ENCODE results near the gene AP2S1. TPM values are rescaled to one million over a fixed set of nuclear protein-coding genes. Genes with fewer than 3 reads are reported as not detected.

Gene AP2S1
- 120 and 206 TPM in 2 replicates for total RNA-seq

DNA sequence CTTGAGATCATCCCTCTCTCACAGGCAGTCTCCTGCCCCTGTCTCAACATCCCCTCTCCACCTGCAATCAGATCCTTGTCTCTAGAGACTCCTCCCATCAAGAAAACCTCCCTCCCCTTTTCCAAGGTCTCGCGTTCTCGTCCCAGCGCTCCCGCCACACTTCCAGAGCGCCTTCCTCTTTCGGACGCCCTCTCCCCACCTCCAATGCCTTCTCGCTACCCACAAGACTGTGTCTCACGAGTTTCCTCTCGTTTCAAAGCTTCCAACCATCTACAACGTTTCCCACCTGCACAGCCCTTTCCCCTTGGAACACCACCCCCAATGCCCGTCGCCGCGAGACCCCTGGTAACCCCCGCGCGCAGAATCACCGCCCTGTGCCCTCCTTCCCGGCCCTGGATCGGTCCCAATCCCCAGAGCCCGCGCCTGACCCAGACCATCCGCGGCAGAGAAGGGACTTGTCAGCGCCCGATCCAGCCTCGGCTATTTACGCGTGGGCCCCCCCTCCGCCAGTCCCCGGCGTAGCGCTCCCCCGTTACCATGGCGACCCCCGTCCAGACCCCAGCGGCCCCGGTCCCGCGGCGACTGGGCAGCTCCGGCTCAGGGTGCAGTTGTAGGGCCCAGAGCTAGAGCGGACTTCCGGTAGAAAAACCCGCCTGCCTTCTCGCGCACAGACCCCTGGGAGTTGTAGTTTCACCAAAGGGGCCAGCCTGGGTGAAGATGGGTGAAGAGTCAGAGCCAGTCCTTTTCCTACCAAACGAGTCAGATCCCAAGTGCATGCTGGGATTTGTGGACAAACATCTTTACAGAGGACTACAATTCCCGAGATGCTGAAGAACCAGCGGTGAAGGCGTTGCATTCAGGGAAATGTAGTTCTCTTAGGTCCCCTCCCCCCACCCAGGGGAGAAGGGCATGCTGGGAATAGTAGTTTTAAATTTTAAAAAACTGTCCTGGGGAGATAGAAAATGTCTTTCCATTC lies at the start of gene AP2S1:
TSS of gene AP2S1 (minus strand) at position 619 of the 976 bp plus-strand sequence. CDS start at position 539, 80 bp downstream.
- FAIRE-seq (peak; percentile 91), DNase-seq (ENCODE audit: low read depth) (peak; percentile 99)
- Histone ChIP-seq H3K4me3 (ENCODE audit: low read depth, low read length) (peak within 1 kb of the TSS; percentile 89), H3K36me3 (ENCODE audit: control insufficient read depth, insufficient read depth, low read length) (peaks cover 2% of the 10 kb centered on the region), H3K27me3 (ENCODE audit: control insufficient read depth, insufficient read depth, low read length) (no peaks in the 10 kb centered on the region)
- TF ChIP-seq, protein P1, sequence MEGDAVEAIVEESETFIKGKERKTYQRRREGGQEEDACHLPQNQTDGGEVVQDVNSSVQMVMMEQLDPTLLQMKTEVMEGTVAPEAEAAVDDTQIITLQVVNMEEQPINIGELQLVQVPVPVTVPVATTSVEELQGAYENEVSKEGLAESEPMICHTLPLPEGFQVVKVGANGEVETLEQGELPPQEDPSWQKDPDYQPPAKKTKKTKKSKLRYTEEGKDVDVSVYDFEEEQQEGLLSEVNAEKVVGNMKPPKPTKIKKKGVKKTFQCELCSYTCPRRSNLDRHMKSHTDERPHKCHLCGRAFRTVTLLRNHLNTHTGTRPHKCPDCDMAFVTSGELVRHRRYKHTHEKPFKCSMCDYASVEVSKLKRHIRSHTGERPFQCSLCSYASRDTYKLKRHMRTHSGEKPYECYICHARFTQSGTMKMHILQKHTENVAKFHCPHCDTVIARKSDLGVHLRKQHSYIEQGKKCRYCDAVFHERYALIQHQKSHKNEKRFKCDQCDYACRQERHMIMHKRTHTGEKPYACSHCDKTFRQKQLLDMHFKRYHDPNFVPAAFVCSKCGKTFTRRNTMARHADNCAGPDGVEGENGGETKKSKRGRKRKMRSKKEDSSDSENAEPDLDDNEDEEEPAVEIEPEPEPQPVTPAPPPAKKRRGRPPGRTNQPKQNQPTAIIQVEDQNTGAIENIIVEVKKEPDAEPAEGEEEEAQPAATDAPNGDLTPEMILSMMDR (IDR thresholded peaks at IDR 0.05; ENCODE audit: insufficient read depth, low read length, severe bottlenecking): no peak

DNA sequence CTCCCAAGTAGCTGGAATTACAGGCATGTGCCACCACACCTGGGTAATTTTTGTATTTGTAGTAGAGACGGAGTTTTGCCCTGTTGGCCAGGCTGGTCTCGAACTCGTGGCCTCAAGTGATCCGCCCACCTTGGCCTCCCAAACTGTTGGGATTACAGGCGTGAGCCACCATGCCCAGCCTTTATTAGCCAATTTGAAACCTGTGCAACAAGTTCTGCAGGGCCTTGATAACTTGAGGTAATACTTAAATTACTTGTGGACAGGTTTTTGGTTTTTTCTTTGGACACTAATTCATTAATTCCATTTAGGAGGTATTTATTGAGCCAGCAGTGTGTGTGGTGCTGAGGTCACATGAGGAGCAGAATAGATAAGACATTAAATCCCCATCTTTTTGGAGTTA lies 49.7 kb upstream of the AP2S1 start:
- TF ChIP-seq, protein P1 (IDR thresholded peaks at IDR 0.05; ENCODE audit: insufficient read depth, low read length, severe bottlenecking): no peak
- no peaks in the 10 kb centered on the region for H3K36me3 ChIP-seq (ENCODE audit: control insufficient read depth, insufficient read depth, low read length)
- H3K4me3 ChIP-seq (ENCODE audit: low read depth, low read length): no peak overlapping the region
- no peaks in the 10 kb centered on the region for H3K27me3 ChIP-seq (ENCODE audit: control insufficient read depth, insufficient read depth, low read length)
- FAIRE-seq (no peak), DNase-seq (ENCODE audit: low read depth) (no peak)

DNA sequence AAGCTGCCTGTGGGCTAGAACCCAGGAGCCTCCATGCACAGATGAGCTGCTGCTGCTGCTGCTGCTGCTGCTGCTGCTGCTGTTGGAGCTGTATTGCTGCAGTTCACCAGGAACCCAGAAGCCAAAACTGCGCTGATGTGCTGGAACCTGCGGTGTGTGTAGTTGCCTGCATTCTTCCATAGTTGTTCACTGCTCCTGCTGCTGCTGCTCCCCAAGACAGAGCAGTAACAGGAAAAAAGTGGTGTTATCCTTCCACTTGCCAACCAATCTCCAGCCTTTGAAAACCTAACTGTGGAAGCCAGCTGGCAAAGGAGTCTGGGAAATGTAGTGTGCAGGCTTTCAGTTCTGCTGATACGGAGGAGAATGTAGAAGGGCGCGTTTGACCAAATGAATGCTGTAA lies 48.1 kb upstream of the AP2S1 start:
- FAIRE-seq (no peak), DNase-seq (ENCODE audit: low read depth) (peak; percentile 51)
- H3K4me3 ChIP-seq (ENCODE audit: low read depth, low read length): no peak overlapping the region

DNA sequence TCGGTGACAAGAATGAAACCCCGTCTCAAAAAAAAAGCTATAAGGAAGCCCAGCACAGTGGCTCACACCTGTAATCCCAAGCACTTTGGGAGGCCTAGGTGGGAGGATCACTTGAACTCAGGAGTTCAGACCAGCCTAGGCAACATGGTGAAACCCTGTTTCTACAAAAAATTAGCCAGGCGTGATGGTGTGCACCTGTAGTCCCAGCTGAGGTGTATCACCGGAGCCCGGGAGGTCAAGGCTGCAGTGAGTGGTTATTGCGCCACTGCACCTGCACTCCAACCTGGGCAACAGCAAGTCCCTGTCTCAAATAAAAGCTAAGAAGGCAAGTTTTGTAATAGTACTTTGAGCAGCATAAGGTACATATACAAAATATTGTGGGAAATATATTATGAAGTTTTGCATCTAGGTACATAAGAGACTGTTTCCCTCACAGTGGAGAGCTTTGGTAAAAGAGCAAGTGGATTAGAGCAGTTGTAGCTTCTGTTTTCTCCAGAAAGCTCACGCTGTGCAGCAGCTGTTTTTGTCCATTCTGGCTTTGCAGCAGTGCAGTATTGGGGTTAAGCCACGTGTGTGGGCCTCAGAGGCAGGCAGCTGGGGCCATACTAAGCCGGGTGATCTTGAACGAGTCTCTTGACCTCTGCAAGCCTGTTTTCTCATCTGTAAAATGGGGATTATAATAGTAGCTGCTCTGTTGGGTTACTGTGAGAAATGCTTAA lies 45.6 kb upstream of the AP2S1 start:
- H3K36me3 ChIP-seq (ENCODE audit: control insufficient read depth, insufficient read depth, low read length): no peaks in the 10 kb centered on the region
- no peak for FAIRE-seq
- H3K4me3 ChIP-seq (ENCODE audit: low read depth, low read length): no peak overlapping the region
- DNase-seq (ENCODE audit: low read depth): no peak
- TF ChIP-seq, protein P1 (IDR thresholded peaks at IDR 0.05; ENCODE audit: insufficient read depth, low read length, severe bottlenecking): no peak
- H3K27me3 ChIP-seq (ENCODE audit: control insufficient read depth, insufficient read depth, low read length): no peaks in the 10 kb centered on the region

More for the DNA sequence above, 48.1 kb upstream of the AP2S1 start:
- TF ChIP-seq, protein P1 (IDR thresholded peaks at IDR 0.05; ENCODE audit: insufficient read depth, low read length, severe bottlenecking): no peak
- Histone ChIP-seq H3K27me3 (ENCODE audit: control insufficient read depth, insufficient read depth, low read length) (no peaks in the 10 kb centered on the region), H3K36me3 (ENCODE audit: control insufficient read depth, insufficient read depth, low read length) (no peaks in the 10 kb centered on the region)

DNA sequence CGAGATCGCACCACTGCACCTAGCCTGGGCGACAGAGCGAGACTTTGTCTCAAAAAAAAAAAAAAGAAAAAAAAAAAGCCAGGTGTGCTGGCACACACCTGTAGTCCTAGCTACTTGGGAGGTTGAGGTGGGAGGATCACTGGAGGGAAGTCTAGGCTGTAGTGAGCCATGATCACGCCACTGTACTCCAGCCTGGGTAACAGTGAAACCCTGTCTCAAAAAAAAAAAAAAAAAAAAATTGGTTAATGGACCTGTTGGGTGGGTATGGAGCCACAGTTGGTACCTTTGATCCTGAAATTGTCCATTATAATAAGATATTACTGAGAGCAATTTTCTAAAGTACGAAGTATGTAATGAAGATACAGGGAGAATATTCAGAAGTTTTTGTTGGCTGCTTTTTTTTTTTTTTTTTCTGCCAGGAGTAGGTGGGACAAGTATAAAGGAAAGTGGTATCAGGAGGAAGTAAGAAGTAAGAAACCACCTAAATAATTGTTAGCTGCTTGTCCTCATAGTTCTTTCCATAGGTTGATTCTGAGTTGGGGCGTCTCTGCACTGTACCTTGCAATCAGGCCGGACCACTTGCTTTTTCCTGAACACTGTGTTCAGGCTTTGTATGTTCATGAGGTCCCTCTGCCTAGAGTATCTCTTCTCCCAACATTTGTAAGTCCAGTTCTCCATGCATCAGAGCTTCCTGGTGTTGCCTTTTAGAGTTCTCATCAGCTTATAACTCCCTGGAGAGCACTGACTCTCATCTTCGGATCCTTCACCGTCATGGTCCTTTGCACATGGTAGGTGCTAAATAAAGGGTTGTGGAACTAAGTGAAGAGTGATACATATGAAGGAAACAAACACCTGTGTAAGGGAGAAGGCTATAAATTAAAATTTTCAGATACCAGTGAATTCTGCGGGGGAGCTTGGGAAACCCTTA lies 41.9 kb upstream of the AP2S1 start:
- no peak overlapping the region for H3K4me3 ChIP-seq (ENCODE audit: low read depth, low read length)
- FAIRE-seq (no peak), DNase-seq (ENCODE audit: low read depth) (no peak)
- peaks cover 1% of the 10 kb centered on the region for H3K36me3 ChIP-seq (ENCODE audit: control insufficient read depth, insufficient read depth, low read length)
- no peaks in the 10 kb centered on the region for H3K27me3 ChIP-seq (ENCODE audit: control insufficient read depth, insufficient read depth, low read length)
- TF ChIP-seq, protein P1 (IDR thresholded peaks at IDR 0.05; ENCODE audit: insufficient read depth, low read length, severe bottlenecking): no peak
